ENCODE results near the gene NMRK2.
"Not testable (repeated sequence)": the region's sequence is repeated elsewhere in the genome, so short reads cannot be mapped to it uniquely, and the experiment has no call there.

The NMRK2 gene

DNA sequence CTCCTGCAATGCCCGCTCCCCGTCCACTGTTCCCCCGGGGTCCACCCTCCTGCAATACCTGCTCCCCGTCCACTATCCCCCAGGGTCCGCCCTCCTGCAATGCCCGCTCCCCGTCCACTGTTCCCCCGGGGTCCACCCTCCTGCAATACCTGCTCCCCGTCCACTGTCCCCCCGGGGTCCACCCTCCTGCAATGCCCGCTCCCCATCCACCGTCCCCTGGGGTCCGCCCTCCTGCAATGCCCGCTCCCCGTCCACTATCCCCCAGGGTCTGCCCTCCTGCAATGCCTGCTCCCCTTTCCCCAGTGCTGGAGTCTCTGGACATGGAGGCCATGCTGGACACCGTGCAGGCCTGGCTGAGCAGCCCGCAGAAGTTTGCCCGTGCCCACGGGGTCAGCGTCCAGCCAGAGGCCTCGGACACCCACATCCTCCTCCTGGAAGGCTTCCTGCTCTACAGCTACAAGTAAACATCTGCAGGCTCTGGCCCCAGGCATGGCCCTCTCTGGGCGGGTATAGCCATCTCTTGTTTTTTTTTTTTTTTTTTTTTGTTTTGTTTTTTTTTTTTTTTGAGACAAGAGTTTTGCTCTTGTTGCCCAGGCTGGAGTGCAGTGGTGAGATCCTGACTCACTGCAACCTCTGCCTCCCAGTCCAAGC is 5.6 kb downstream of the NMRK2 start:
- not testable (repeated sequence) for H3K4me3 ChIP-seq (ENCODE audit: low read depth, low read length); H3K27me3 ChIP-seq (ENCODE audit: control insufficient read depth, insufficient read depth, low read length); H3K9ac ChIP-seq (ENCODE audit: low read depth, low read length); H3K4me1 ChIP-seq (ENCODE audit: control insufficient read depth, insufficient read depth, low read length); H3K27ac ChIP-seq (ENCODE audit: low read depth, low read length); H3K9me3 ChIP-seq (ENCODE audit: control insufficient read depth, insufficient read depth, low read length)
- peaks cover 48% of the 10 kb centered on the region for H3K36me3 ChIP-seq (ENCODE audit: control insufficient read depth, insufficient read depth, low read length)

DNA sequence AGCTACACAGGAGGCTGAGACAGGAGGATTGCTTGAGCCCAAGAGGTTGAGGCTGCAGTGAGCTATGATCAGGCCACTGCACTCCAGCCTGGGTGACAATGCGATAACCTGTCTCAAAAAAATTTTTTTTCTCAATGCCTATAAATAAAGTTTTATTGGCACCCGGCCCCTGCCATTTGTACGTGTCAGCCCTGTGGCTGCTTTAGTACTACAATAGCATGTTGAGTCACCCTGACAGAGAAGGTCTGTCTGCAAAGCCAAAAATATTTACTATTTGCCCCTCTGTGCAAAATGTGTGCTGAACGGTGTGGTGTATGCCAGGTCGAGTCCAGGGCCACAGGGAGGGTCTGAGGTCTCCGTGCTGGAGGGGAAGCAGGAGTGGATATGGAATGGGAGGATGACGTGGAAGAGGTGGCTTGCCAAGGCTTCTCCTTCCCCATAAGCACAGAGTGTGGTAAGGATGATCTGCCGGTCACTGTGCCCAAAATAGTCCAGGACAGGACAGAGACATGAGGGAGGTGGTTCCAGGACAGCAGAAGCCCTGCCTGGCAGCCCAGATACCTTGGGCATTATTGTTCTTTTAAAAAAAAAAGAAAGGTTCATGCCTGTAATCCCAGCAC is 10.0 kb downstream of the NMRK2 start:
- Histone ChIP-seq H3K9ac (ENCODE audit: low read depth, low read length) (no peak overlapping the region), H3K36me3 (ENCODE audit: control insufficient read depth, insufficient read depth, low read length) (peaks cover 45% of the 10 kb centered on the region), H3K9me3 (ENCODE audit: control insufficient read depth, insufficient read depth, low read length) (no peaks in the 10 kb centered on the region)

DNA sequence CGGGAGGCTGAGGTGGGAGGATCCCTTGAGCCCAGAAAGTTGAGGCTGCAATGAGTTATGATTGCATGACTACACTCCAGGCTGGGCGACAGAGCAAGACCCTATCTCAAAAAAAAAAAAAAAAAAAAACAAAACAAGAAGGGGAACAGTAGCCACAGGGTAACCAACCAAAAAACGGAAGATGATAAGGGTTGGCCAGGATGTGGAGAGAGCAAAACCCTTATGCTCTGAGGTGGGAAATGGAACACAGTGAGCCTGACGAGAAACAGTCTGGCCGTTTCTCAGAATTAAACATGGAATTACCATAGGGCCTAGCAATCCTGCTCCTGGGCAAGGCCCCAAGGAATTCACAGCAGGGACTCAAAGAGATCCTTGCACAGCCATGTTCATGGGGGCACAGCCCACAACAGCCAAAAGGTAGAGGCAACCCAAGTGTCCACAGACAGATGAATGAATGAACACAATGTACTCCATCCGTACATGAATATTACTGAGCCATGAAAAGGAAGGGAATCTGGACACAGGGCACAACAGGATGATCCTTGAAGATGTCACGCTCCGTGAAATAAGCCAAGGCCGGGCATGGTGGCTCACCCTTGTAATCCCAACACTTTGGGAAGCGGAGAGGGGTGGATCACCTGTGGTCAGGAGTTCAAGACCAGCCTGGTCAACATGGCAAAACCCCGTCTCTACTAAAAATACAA is 11.3 kb downstream of the NMRK2 start:
- Histone ChIP-seq H3K9me3 (ENCODE audit: control insufficient read depth, insufficient read depth, low read length) (no peaks in the 10 kb centered on the region), H3K4me1 (ENCODE audit: control insufficient read depth, insufficient read depth, low read length) (no peaks in the 10 kb centered on the region), H3K27ac (ENCODE audit: low read depth, low read length) (no peak overlapping the region), H3K9ac (ENCODE audit: low read depth, low read length) (no peak overlapping the region), H3K27me3 (ENCODE audit: control insufficient read depth, insufficient read depth, low read length) (no peaks in the 10 kb centered on the region), H3K36me3 (ENCODE audit: control insufficient read depth, insufficient read depth, low read length) (peaks cover 37% of the 10 kb centered on the region), H3K4me3 (ENCODE audit: low read depth, low read length) (no peak overlapping the region)

More for the DNA sequence above, 10.0 kb downstream of the NMRK2 start:
- Histone ChIP-seq H3K27me3 (ENCODE audit: control insufficient read depth, insufficient read depth, low read length) (no peaks in the 10 kb centered on the region), H3K27ac (ENCODE audit: low read depth, low read length) (no peak overlapping the region), H3K4me3 (ENCODE audit: low read depth, low read length) (no peak overlapping the region), H3K4me1 (ENCODE audit: control insufficient read depth, insufficient read depth, low read length) (no peaks in the 10 kb centered on the region)

DNA sequence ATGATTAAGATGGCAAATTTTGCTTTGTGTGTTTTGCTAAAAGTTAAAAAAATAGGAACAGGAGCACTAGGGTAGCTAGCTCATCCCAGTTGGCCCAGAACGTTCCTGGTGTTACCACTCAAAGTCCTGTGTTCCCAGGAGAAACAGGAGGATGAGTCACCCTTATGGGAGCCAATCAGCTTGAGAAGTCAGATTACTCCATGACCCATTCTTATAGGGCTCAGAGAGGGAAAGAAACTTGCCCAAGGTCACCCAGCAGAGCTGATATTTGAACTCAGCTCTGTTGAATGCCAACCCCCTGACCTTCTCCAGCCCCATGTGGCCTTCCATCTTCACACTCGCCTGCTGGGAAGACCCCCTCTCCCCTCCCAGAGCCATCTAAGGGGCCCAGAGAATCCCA is 13.0 kb downstream of the NMRK2 start:
- peaks cover 3% of the 10 kb centered on the region for H3K4me1 ChIP-seq (ENCODE audit: control insufficient read depth, insufficient read depth, low read length)
- no peak overlapping the region for H3K4me3 ChIP-seq (ENCODE audit: low read depth, low read length)
- H3K9ac ChIP-seq (ENCODE audit: low read depth, low read length) = no peak overlapping the region
- no peak overlapping the region for H3K27ac ChIP-seq (ENCODE audit: low read depth, low read length)
- peaks cover 28% of the 10 kb centered on the region for H3K36me3 ChIP-seq (ENCODE audit: control insufficient read depth, insufficient read depth, low read length)
- H3K9me3 ChIP-seq (ENCODE audit: control insufficient read depth, insufficient read depth, low read length) = no peaks in the 10 kb centered on the region
- no peaks in the 10 kb centered on the region for H3K27me3 ChIP-seq (ENCODE audit: control insufficient read depth, insufficient read depth, low read length)

DNA sequence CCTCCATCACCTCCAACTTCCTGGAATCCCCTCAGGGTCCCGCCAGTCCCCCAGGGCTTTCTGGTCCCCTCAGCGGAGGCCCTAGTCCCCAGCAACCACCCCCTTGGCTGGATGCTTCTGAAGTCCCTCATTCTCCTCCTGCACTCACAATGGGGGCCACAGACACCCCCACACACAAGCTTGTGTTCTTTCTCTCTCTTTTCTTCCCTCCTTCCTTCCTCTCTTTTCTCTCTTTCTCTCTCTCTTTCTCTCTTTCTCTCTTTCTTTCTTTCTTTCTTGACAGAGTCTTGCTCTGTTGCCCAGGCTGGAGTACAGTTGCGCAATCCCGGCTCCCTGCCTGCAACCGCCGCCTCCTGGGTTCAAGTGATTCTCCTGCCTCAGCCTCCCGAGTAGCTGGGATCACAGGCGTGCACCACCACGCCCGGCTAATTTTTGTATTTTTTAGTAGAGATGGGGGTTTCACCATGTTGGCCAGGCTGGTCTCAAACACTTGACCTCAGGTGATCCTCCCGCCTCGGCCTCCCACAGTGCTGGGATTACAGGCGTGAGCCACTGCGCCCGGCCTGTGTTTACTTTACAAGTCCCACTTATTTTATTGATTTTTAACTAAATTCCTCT is 14.6 kb downstream of the NMRK2 start:
- H3K9ac ChIP-seq (ENCODE audit: low read depth, low read length); H3K27ac ChIP-seq (ENCODE audit: low read depth, low read length); H3K4me3 ChIP-seq (ENCODE audit: low read depth, low read length); H3K9me3 ChIP-seq (ENCODE audit: control insufficient read depth, insufficient read depth, low read length); H3K27me3 ChIP-seq (ENCODE audit: control insufficient read depth, insufficient read depth, low read length): not testable (repeated sequence)
- peaks cover 12% of the 10 kb centered on the region for H3K4me1 ChIP-seq (ENCODE audit: control insufficient read depth, insufficient read depth, low read length)
- H3K36me3 ChIP-seq (ENCODE audit: control insufficient read depth, insufficient read depth, low read length) = peaks cover 18% of the 10 kb centered on the region

DNA sequence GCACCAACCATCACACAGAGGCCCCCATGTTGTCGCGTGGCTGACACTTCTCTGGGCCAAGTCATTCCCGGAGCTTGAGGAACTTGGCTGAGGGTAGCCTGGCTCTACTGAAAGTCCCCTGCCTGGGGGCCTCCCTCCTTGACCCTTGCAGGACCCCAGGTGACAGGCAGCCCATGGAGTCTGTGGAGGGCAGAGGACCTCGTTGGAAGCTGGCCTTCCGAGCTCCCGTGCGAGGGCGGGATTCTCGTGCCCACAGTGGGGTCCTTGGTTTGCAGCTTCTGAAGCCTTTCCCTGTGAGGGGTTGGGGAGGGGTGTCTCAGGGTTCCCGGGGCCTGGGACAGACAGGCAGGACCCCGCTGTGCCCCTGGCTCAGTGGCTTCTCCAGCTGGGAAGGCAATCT is 16.4 kb downstream of the NMRK2 start:
- H3K9me3 ChIP-seq (ENCODE audit: control insufficient read depth, insufficient read depth, low read length) = no peaks in the 10 kb centered on the region
- peaks cover 2% of the 10 kb centered on the region for H3K36me3 ChIP-seq (ENCODE audit: control insufficient read depth, insufficient read depth, low read length)
- H3K4me3 ChIP-seq (ENCODE audit: low read depth, low read length) = no peak overlapping the region
- H3K27me3 ChIP-seq (ENCODE audit: control insufficient read depth, insufficient read depth, low read length) = no peaks in the 10 kb centered on the region
- H3K4me1 ChIP-seq (ENCODE audit: control insufficient read depth, insufficient read depth, low read length) = peaks cover 12% of the 10 kb centered on the region
- no peak overlapping the region for H3K9ac ChIP-seq (ENCODE audit: low read depth, low read length)
- no peak overlapping the region for H3K27ac ChIP-seq (ENCODE audit: low read depth, low read length)

DNA sequence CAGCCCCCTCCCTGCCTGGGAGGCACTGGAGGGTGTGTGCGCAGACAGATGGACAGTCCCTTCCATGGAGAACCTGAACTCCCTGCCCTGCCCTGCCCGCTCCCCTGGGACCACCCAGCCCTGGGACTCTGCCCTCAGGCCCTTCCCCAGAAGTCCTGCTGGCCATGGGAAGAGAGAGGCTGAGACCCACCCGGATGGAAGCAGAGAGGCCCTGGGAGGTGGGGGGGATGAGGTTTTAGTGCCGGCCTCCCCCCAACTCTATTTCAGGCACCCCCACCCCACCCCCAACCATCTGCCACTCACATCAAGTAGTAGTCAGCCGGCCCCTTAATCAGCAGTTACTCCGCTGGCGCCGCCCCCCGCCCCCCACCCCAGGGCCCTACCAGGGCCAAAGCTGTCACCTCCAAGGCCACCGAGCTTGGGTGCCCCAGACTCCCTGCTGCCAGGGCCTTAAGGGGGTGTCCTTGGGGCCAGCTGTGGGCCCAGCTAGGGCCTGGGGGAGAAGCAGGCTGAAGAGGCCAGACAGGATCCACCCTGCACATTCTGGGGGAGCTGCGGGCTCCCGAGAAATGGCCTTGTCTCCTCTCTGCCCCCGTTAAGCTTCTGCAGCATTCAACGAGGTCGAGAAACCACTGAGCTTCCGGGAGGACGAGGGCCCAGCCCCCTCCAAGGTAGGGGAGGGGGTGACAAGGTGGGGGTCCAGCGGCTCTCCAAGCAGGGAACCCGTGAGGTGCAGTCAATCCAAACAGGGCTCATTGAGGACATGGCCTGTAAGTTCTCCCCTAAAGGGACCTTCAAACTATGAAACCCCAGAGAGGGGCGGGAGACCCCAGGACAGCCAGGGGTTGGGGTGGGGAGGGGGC is 17.4 kb downstream of the NMRK2 start:
- H3K4me3 ChIP-seq (ENCODE audit: low read depth, low read length) = no peak overlapping the region
- peaks cover 12% of the 10 kb centered on the region for H3K4me1 ChIP-seq (ENCODE audit: control insufficient read depth, insufficient read depth, low read length)
- no peaks in the 10 kb centered on the region for H3K9me3 ChIP-seq (ENCODE audit: control insufficient read depth, insufficient read depth, low read length)
- no peaks in the 10 kb centered on the region for H3K27me3 ChIP-seq (ENCODE audit: control insufficient read depth, insufficient read depth, low read length)
- H3K36me3 ChIP-seq (ENCODE audit: control insufficient read depth, insufficient read depth, low read length) = no peaks in the 10 kb centered on the region
- H3K27ac ChIP-seq (ENCODE audit: low read depth, low read length) = peak overlapping the region; percentile 35
- no peak overlapping the region for H3K9ac ChIP-seq (ENCODE audit: low read depth, low read length)

DNA sequence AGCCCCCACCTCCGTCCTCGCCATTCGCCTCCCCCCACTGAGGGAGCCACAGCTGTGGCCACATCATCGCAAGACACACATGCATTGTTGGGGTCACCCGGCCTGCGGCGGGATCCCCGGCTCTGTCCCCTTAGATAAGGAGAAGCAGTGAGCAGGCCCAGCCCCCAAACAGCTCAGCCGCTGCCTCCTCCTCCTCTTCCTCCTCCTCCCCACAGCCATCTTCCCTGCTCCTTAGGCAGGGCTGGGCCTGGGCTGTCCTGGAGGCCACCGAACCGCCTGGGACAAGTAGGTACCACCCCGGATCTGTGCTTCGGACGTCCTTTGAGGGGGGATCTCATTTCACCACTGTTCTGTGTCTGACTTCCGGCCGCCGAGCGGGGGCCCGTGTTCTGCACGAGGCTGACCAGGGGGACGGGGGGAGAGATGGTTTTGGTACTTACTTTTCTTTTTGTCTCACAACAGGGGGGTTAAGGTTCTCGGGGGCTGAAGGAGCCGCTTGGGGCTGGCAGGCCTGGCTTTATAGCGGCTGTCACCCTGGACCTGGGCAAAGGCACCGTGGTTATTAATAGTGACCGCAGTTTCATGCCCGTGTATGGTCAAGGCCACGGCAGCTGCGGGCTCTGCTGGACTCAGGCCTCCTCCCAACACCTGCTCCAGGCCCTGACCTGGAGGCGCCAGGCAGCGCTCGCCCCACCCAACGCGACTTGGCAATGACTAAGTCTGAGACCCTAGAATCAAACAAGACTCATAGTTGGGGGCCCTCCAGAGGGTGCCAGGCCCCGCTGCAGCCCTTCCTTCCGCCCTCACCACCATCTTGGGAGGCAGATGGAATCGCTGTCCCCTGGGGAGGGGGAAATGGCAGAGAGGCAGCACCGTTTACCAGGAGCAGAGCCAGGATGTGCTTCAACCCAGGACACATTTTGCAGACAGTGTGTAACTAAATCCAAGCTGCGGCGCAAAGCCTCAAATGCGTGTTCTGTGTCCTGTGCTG is 18.3 kb downstream of the NMRK2 start:
- Histone ChIP-seq H3K4me1 (ENCODE audit: control insufficient read depth, insufficient read depth, low read length) (peaks cover 12% of the 10 kb centered on the region), H3K27ac (ENCODE audit: low read depth, low read length) (no peak overlapping the region), H3K27me3 (ENCODE audit: control insufficient read depth, insufficient read depth, low read length) (no peaks in the 10 kb centered on the region), H3K4me3 (ENCODE audit: low read depth, low read length) (no peak overlapping the region), H3K9ac (ENCODE audit: low read depth, low read length) (no peak overlapping the region), H3K36me3 (ENCODE audit: control insufficient read depth, insufficient read depth, low read length) (no peaks in the 10 kb centered on the region), H3K9me3 (ENCODE audit: control insufficient read depth, insufficient read depth, low read length) (no peaks in the 10 kb centered on the region)

DNA sequence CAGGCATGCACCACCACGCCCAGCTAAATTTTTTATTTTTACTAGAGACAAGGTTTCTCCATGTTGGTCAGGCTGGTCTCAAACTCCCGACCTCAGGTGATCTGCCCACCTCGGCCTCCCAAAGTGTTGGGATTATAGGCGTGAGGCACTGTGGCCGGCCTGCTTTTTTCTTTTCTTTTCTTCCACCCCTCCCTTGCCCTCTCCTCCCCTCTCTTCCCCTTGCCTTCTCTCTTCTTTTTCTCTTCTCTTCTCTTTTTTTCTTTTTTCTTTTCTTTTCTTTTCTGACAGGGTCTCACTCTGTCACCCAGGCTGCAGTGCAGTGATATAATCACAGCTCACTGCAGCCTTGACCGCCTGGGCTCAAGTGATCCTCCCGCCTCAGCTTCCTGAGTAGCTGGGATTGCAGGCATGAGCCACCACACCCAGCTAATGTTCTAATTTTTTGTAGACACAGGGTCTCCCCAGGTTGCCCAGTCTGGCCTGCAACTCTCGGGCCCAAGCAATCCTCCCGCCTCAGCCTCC is 19.9 kb downstream of the NMRK2 start:
- peaks cover 12% of the 10 kb centered on the region for H3K4me1 ChIP-seq (ENCODE audit: control insufficient read depth, insufficient read depth, low read length)
- not testable (repeated sequence) for H3K36me3 ChIP-seq (ENCODE audit: control insufficient read depth, insufficient read depth, low read length); H3K9ac ChIP-seq (ENCODE audit: low read depth, low read length); H3K4me3 ChIP-seq (ENCODE audit: low read depth, low read length); H3K9me3 ChIP-seq (ENCODE audit: control insufficient read depth, insufficient read depth, low read length); H3K27me3 ChIP-seq (ENCODE audit: control insufficient read depth, insufficient read depth, low read length); H3K27ac ChIP-seq (ENCODE audit: low read depth, low read length)

All from HUES48 (cell line).